ENCODE results near the gene ZACN.

The ZACN gene

GRCh38 chr17:76081295-76082210 is 2.6 kb downstream of the ZACN start:
- H3K9me3 ChIP-seq (ENCODE audit: control insufficient read depth in 5 of 5, low read length in 5 of 5): no peaks in the 10 kb centered on the region
- H3K4me1 ChIP-seq (ENCODE audit: control insufficient read depth in 5 of 5, insufficient read depth in 5 of 5, low read length in 5 of 5): peaks cover 0 to 18% (median 7%) of the 10 kb centered on the region in 5 donors
- peaks cover 3 to 43% (median 40%) of the 10 kb centered on the region in 5 donors for H3K36me3 ChIP-seq (ENCODE audit: control insufficient read depth in 5 of 5, insufficient read depth in 5 of 5, low read length in 5 of 5)
- no peak overlapping the region for H3K9ac ChIP-seq (ENCODE audit: low read length in 5 of 5)
- H3K27ac ChIP-seq (ENCODE audit: low read depth, low read length): no peak overlapping the region
- no peak overlapping the region for H3K4me3 ChIP-seq (ENCODE audit: low read depth in 1 of 5, low read length in 5 of 5)
- peaks cover 20 to 36% (median 32%) of the 10 kb centered on the region in 5 donors for H3K27me3 ChIP-seq (ENCODE audit: control insufficient read depth in 5 of 5, insufficient read depth in 4 of 5, low read length in 5 of 5)

- Histone ChIP-seq H3K27me3 (ENCODE audit: control insufficient read depth in 5 of 5, insufficient read depth in 4 of 5, low read length in 5 of 5) (peaks cover 11 to 25% (median 22%) of the 10 kb centered on the region in 5 donors), H3K27ac (ENCODE audit: low read depth, low read length) (no peak overlapping the region), H3K4me3 (ENCODE audit: low read depth in 1 of 5, low read length in 5 of 5) (no peak overlapping the region), H3K36me3 (ENCODE audit: control insufficient read depth in 5 of 5, insufficient read depth in 5 of 5, low read length in 5 of 5) (peaks cover 3 to 53% (median 50%) of the 10 kb centered on the region in 5 donors), H3K9ac (ENCODE audit: low read length in 5 of 5) (no peak overlapping the region), H3K4me1 (ENCODE audit: control insufficient read depth in 5 of 5, insufficient read depth in 5 of 5, low read length in 5 of 5) (peaks cover 0 to 9% (median 3%) of the 10 kb centered on the region in 5 donors), H3K9me3 (ENCODE audit: control insufficient read depth in 5 of 5, low read length in 5 of 5) (no peaks in the 10 kb centered on the region)
Observed at GRCh38 chr17:76082326-76083251, 3.6 kb downstream of the ZACN start.

GRCh38 chr17:76083536-76084182 is 4.7 kb downstream of the ZACN start:
- Histone ChIP-seq H3K9ac (ENCODE audit: low read length in 5 of 5) (no peak overlapping the region), H3K36me3 (ENCODE audit: control insufficient read depth in 5 of 5, insufficient read depth in 5 of 5, low read length in 5 of 5) (peaks cover 3 to 64% (median 61%) of the 10 kb centered on the region in 5 donors), H3K9me3 (ENCODE audit: control insufficient read depth in 5 of 5, low read length in 5 of 5) (no peaks in the 10 kb centered on the region), H3K27me3 (ENCODE audit: control insufficient read depth in 5 of 5, insufficient read depth in 4 of 5, low read length in 5 of 5) (peaks cover 9 to 18% (median 16%) of the 10 kb centered on the region in 5 donors), H3K4me3 (ENCODE audit: low read depth in 1 of 5, low read length in 5 of 5) (no peak overlapping the region), H3K27ac (ENCODE audit: low read depth, low read length) (no peak overlapping the region), H3K4me1 (ENCODE audit: control insufficient read depth in 5 of 5, insufficient read depth in 5 of 5, low read length in 5 of 5) (peaks cover 0 to 9% (median 3%) of the 10 kb centered on the region in 5 donors)

DNA sequence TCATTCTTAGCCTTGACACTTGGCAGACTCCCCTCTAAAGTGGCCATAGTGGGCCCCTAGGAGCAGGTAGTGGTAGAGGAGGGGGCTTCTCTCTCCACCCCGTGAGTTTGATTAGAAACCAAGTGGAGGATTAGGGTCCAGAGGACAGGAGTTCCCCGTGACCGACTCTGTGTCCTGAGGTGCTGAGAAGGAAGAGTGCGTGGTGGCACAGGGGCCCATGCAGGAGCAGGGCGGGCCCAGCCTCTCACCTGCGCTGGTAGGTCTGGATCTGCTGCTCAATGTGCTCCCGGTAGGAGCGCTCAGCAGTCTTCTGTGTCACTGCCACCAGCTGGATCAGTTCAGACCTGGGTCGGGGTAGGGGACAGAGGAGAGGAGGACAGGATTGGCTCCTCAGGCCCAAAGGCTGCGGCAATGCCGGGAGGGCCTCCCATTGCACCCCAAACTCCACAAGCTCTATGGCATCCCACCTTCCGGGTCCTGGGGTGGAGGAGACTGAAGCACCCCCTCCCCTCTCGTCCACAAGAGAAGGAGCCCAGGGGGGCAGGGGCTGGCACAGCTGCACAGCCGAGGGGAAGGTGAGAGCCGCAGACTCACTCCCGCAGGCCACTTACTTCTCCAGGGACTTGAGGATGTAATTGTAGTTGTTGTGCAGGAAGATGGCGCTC is 6.2 kb downstream of the ZACN start:
- H3K36me3 ChIP-seq (ENCODE audit: control insufficient read depth in 5 of 5, insufficient read depth in 5 of 5, low read length in 5 of 5): peaks cover 3 to 79% (median 76%) of the 10 kb centered on the region in 5 donors

DNA sequence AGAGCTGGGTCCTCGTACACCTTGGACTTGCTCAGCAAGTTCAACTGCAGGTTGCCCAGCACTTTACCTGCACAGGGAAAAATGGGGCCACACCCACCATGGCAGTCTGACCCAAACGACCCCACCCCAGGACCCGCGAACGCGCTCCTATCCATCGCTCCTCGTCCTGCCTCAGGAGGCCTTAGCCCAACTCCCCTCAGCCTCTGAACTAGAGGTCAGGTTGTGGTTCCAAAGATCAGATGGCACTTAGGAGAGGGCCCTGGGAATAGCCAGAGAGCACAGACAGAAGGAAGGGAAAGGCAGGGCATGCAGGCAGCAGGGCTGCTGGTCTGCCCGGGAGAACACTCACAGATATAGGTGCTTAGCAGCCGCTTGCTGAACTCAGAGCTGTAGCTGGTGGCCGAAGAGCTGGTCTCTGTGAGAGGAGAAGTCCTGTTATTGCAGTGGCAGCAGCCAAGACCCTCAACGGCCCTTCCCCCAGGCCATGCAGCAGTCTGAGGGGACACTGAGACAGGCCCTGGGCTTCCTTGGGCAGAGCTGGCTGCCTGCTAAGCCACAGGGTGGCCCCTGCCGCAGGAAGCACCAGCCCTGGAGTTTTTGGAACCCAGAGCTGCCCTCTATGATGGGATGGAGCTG is 6.9 kb downstream of the ZACN start:
- no peak overlapping the region for H3K9ac ChIP-seq (ENCODE audit: low read length in 5 of 5)
- H3K4me1 ChIP-seq (ENCODE audit: control insufficient read depth in 5 of 5, insufficient read depth in 5 of 5, low read length in 5 of 5): no peaks in the 10 kb centered on the region
- no peaks in the 10 kb centered on the region for H3K9me3 ChIP-seq (ENCODE audit: control insufficient read depth in 5 of 5, low read length in 5 of 5)
- H3K36me3 ChIP-seq (ENCODE audit: control insufficient read depth in 5 of 5, insufficient read depth in 5 of 5, low read length in 5 of 5): peaks cover 3 to 86% (median 83%) of the 10 kb centered on the region in 5 donors
- H3K4me3 ChIP-seq (ENCODE audit: low read depth in 1 of 5, low read length in 5 of 5): no peak overlapping the region
- H3K27me3 ChIP-seq (ENCODE audit: control insufficient read depth in 5 of 5, insufficient read depth in 4 of 5, low read length in 5 of 5): no peaks in the 10 kb centered on the region
- H3K27ac ChIP-seq (ENCODE audit: low read depth, low read length): no peak overlapping the region

More for the DNA sequence above, 6.2 kb downstream of the ZACN start:
- Histone ChIP-seq H3K4me3 (ENCODE audit: low read depth in 1 of 5, low read length in 5 of 5) (no peak overlapping the region), H3K27ac (ENCODE audit: low read depth, low read length) (no peak overlapping the region), H3K9me3 (ENCODE audit: control insufficient read depth in 5 of 5, low read length in 5 of 5) (no peaks in the 10 kb centered on the region), H3K27me3 (ENCODE audit: control insufficient read depth in 5 of 5, insufficient read depth in 4 of 5, low read length in 5 of 5) (peaks cover 0 to 4% (median 2%) of the 10 kb centered on the region in 5 donors), H3K9ac (ENCODE audit: low read length in 5 of 5) (no peak overlapping the region), H3K4me1 (ENCODE audit: control insufficient read depth in 5 of 5, insufficient read depth in 5 of 5, low read length in 5 of 5) (peaks cover 0 to 3% (median 0%) of the 10 kb centered on the region in 5 donors)

GRCh38 chr17:76086384-76086783 is 7.4 kb downstream of the ZACN start:
- Histone ChIP-seq H3K4me1 (ENCODE audit: control insufficient read depth in 5 of 5, insufficient read depth in 5 of 5, low read length in 5 of 5) (peaks cover 0 to 1% (median 0%) of the 10 kb centered on the region in 5 donors), H3K4me3 (ENCODE audit: low read depth in 1 of 5, low read length in 5 of 5) (no peak overlapping the region), H3K9ac (ENCODE audit: low read length in 5 of 5) (no peak overlapping the region), H3K36me3 (ENCODE audit: control insufficient read depth in 5 of 5, insufficient read depth in 5 of 5, low read length in 5 of 5) (peaks cover 3 to 91% (median 85%) of the 10 kb centered on the region in 5 donors), H3K27ac (ENCODE audit: low read depth, low read length) (no peak overlapping the region), H3K9me3 (ENCODE audit: control insufficient read depth in 5 of 5, low read length in 5 of 5) (no peaks in the 10 kb centered on the region), H3K27me3 (ENCODE audit: control insufficient read depth in 5 of 5, insufficient read depth in 4 of 5, low read length in 5 of 5) (no peaks in the 10 kb centered on the region)

DNA sequence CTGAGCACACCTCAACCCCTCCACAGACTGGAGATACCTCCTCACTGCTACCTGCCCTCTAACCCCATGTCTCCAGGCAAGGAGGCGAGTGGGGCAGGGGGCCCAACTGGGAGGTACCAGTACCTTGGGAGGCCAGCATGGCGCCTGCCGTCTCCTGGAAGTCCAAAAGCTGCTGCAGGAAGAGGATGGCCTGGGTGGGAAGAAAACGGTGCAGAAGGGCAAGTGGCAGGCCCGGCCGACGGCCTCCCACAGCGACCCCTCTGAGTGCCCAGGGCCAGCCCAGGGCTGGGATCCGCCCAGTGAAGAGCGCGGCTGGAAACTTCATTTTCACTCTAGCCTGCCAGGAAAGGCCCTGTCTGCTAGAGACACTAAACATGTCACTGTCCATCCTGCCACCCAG is 8.5 kb downstream of the ZACN start:
- no peaks in the 10 kb centered on the region for H3K9me3 ChIP-seq (ENCODE audit: control insufficient read depth in 5 of 5, low read length in 5 of 5)
- no peak overlapping the region for H3K27ac ChIP-seq (ENCODE audit: low read depth, low read length)
- H3K4me3 ChIP-seq (ENCODE audit: low read depth in 1 of 5, low read length in 5 of 5): no peak overlapping the region
- H3K27me3 ChIP-seq (ENCODE audit: control insufficient read depth in 5 of 5, insufficient read depth in 4 of 5, low read length in 5 of 5): no peaks in the 10 kb centered on the region
- H3K4me1 ChIP-seq (ENCODE audit: control insufficient read depth in 5 of 5, insufficient read depth in 5 of 5, low read length in 5 of 5): peaks cover 0 to 7% (median 0%) of the 10 kb centered on the region in 5 donors
- H3K9ac ChIP-seq (ENCODE audit: low read length in 5 of 5): no peak overlapping the region
- H3K36me3 ChIP-seq (ENCODE audit: control insufficient read depth in 5 of 5, insufficient read depth in 5 of 5, low read length in 5 of 5): peaks cover 3 to 99% (median 94%) of the 10 kb centered on the region in 5 donors

DNA sequence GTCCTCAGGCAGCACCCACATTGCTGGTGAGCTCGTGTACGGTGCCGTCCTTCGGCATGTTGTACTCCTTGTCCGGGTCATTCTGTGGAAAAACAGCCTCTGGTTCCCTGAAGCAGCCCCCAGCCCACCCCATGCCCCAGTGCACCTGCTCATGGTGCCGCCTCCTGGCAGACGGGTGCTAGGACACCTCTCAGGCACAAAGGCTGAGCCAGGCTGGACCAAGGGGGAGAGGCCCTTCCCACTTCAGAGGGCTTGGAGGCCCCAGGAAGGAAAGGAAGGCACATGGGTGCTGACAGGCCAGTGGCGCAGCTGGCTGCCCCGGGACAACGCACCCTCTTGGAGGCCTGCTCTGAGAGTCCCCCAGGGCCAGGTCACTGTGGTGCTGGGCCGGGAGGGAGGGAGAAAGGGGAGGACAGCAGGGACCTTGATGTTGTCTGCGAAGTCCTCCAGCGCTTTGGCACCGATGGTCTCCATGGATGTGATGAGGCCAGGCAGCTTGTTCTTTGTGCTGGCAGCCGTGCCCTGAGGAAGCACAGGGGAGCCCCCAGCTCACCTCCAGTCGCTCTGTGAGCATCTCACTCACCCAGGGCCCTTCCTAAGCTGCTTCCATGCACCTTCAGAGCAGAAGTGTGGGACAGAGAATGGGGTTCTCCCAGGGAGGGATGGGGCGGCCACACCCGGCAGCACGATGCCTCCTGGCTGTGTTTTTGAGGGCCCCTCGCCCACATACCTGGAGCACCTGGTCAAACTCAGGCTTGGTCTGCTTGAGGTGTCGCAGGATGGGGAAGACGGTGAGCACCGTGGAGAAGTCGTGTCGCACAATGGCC is 9.3 kb downstream of the ZACN start:
- Histone ChIP-seq H3K4me1 (ENCODE audit: control insufficient read depth in 5 of 5, insufficient read depth in 5 of 5, low read length in 5 of 5) (peaks cover 0 to 7% (median 0%) of the 10 kb centered on the region in 5 donors), H3K27me3 (ENCODE audit: control insufficient read depth in 5 of 5, insufficient read depth in 4 of 5, low read length in 5 of 5) (no peaks in the 10 kb centered on the region), H3K36me3 (ENCODE audit: control insufficient read depth in 5 of 5, insufficient read depth in 5 of 5, low read length in 5 of 5) (peaks cover 3 to 99% (median 94%) of the 10 kb centered on the region in 5 donors), H3K9me3 (ENCODE audit: control insufficient read depth in 5 of 5, low read length in 5 of 5) (no peaks in the 10 kb centered on the region), H3K9ac (ENCODE audit: low read length in 5 of 5) (no peak overlapping the region), H3K27ac (ENCODE audit: low read depth, low read length) (no peak overlapping the region), H3K4me3 (ENCODE audit: low read depth in 1 of 5, low read length in 5 of 5) (no peak overlapping the region)

Data from subcutaneous abdominal adipose tissue (tissue), 5 donors.